SKM-1 treated with dmso at 0.1 percent for 144 hours (cell line): ENCODE results near the gene GXYLT1.
"Not testable (repeated sequence)": the region's sequence is repeated elsewhere in the genome, so short reads cannot be mapped to it uniquely, and the experiment has no call there.

Source experiments
- DNase-seq: peaks from one replicate; lab custom pipeline; 2025; ENCODE audit not compliant: unreplicated experiment; lab: John Stamatoyannopoulos, UW

The GXYLT1 gene

DNA sequence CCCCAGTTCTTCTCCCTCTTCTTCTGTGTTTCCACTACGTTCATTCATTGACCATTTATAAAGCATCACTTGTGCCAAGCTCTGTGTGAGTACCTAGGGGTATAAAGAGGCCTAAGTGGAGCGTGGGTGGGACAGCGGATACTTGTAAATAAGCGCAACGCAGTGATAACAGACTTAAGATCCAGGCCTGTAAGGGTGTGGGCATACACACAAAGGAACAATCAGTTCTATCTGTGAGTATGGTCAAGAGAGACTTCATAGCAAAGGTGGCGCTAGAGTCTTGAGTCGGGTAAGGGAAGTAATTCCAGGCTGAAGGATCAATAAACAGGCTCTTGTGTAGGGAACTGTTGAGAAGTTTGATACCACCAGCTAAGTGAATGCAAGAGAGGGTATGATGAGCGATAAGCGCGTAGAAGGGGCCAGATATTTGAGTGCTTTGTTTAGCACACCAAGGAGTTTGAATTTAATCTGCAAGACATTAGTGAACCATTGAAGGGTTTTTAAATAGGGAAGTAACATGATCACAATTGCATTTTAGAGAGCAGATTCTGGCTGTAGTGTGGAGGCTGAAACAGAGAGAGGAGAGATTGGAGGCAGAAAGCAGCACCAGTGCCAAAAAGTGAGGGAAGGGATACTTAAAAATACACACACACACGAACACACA lies 1.0 kb upstream of the GXYLT1 start:
- DNase-seq, result no peak

- no peak for DNase-seq
Measured at GRCh38 chr12:42145197-42145549, 499 bp upstream of the GXYLT1 start.

DNA sequence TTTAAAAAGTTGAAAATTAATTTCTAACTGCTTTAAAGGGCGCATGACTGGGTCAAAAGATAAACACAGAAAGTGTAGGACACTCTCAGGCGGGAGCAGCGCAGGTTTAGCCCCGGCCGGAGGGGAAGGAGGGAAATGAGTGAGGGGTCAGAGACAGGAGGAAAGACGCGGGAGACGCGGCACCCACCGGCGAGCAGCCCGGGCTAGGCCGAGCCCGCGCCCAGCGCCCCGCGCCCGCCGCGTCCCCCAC lies 591 bp downstream of the GXYLT1 start:
- DNase-seq, result no peak

DNA sequence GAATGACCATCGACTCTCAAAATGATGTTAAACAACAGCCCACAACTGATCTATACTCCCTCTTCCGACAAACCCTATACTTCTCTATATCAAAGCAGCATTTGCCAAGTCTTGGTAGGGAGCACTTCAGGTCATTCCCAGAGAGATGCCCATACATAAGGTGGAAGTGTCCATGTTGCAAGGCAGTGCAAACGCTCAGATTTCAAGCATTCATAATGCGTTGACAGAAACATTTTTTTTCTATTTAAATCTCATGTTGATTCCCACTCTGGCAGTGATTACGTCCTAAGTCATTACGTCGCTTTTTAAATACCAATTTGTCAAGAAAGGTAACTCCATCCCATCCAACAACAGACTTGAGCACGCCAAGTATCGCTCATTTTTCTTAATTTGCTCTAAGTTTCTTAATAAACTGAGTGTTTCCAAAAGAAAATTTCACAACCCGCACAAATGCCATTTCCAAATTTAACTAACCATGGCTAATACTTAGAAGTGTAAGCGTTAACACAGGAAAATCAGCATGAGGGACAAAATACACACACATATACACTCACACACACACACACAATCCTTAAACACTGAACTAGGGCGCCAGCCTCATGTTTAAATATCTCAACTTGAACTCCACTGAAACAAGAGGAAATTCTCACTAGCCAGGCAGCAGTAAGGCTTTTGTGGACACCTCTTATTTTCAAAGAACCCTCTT lies 1.1 kb downstream of the GXYLT1 start:
- DNase-seq, result no peak

- DNase-seq, result no peak
Measured at GRCh38 chr12:42141981-42142606, 2.6 kb downstream of the GXYLT1 start.

GRCh38 chr12:42140901-42141300 lies 3.8 kb downstream of the GXYLT1 start:
- DNase-seq, result no peak

DNA sequence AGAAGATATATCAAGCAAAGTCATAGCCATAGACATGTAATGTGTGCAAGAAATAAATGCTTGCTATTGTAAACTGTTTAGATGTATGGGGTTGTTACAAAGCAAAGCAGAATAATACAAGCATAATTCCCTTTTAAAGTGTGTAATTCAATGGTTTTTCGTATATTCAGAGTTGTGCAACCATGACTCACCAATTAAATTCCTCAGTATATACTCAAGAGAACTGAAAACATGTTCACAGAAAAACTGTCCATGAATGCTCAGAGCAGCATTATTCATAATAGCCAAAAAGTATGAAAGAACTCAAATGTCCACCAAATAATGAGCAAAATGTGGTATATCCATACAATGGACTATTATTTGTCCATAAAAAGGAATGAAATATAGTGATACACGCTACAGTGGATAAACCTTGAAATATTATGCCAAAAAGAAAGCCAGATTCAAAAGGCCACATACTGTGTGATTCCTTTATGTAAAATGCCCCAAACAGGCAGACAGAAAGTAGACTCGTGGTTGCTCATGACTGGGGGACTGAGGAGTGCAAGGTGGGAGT lies 9.3 kb downstream of the GXYLT1 start:
- DNase-seq, result no peak

GRCh38 chr12:42130672-42131402 lies 13.8 kb downstream of the GXYLT1 start:
- DNase-seq, result no peak

DNA sequence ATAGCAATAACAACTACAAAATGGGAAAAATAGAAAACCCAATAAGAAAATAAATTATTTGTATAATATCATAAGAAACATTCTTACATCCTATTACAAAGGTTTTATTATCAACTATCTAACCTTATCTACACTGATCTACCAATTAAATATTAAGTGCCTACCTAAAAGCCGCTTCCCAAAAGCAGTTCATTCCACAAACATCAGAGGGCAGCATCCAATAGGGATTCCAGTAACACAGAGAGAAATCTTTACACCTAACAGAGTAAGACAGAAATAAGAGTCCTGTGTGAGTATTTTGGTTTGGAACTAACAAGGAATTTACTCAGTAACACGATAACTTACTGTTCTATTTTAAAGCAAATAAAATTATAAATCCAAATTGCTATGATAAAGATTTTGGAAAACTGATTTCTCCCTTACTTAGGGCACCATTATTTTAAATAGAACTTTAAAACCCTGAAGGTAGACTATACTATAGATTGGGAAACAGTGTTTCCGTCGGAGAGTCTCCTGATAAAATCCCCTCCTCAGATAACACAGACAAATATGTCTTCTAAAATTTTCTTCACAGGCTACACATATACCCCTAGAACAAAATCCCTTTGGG lies 15.0 kb downstream of the GXYLT1 start:
- DNase-seq, result no peak

- DNase-seq, result no peak
Measured at GRCh38 chr12:42128888-42129287, 15.8 kb downstream of the GXYLT1 start.

GRCh38 chr12:42128327-42128726 lies 16.3 kb downstream of the GXYLT1 start:
- DNase-seq, result no peak

- no peak for DNase-seq
Measured at GRCh38 chr12:42126963-42127362, 17.7 kb downstream of the GXYLT1 start.

DNA sequence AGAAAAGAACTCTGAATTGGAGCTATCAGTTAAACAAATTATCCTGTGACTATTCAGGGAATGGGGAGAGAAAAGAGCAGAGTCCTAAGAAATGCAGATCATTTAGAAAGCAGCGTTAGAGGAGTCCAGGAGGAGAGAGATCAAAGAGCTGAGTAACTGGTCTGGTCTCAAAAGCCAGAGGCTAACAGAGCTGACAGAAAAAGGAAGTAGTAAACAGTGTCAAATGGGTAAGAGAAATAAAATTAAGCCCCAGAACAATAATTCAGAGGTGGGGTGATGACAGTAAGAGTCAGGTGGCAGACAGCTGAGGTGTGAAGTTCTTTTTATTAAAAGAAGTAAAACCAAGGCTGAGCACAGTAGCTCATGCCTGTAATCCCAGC lies 19.3 kb downstream of the GXYLT1 start:
- DNase-seq, result no peak

GRCh38 chr12:42124764-42125387 lies 19.8 kb downstream of the GXYLT1 start:
- no peak for DNase-seq

GRCh38 chr12:42119085-42119633 lies 25.5 kb downstream of the GXYLT1 start:
- no peak for DNase-seq

GRCh38 chr12:42118136-42118879 lies 26.4 kb downstream of the GXYLT1 start:
- no peak for DNase-seq

GRCh38 chr12:42109031-42109430 lies 35.6 kb downstream of the GXYLT1 start:
- no peak for DNase-seq

DNA sequence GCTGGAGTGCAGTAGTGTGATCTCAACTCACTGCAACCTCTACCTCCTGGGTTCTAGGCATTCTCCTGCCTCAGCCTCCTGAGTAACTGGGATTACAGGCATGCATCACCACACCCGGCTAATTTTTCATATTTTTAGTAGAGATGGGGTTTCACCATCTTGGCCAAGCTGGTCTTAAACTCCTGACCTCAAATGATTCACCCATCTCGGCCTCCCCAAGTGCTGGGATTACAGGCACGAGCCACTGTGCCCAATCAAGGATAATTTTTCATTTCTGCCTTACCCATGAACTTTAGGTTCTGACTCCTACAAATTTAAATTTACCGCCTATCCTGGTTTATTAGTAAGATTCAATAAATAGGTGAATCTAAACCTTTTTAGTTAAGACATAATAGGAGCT lies 37.9 kb downstream of the GXYLT1 start:
- not testable (repeated sequence) for DNase-seq

GRCh38 chr12:42104784-42105183 lies 39.9 kb downstream of the GXYLT1 start:
- no peak for DNase-seq

GRCh38 chr12:42104087-42104486 lies 40.6 kb downstream of the GXYLT1 start:
- no peak for DNase-seq
